Cardiac fibroblast (primary cell): ENCODE results near the gene POLR1A.
"Not testable (repeated sequence)": the region's sequence is repeated elsewhere in the genome, so short reads cannot be mapped to it uniquely, and the experiment has no call there.

Experiments
- DNase-seq, 2 donors: peaks; one replicate each; pipeline versions ENCODE4 v3.0.0 to v3.0.0-alpha.2; 2010; ENCODE audit warnings: low read depth in 2 of 2
- H3K4me3 ChIP-seq, 2 donors: replicated peaks in 1 of 2; 1 replicate in 1 of 2; 2 replicates in 1 of 2; pipeline ENCODE4 v1.5.1; 2011; ENCODE audit warnings: low read depth in 2 of 2, low read length in 2 of 2, mild to moderate bottlenecking in 2 of 2, moderate library complexity in 1 of 2
- TF ChIP-seq, protein P1 (sequence below): IDR thresholded peaks from one replicate; pipeline ENCODE4 v1.5.1; 2011; ENCODE audit warnings: low read depth, mild to moderate bottlenecking, low read length, inconsistent platforms

Gene POLR1A

GRCh38 chr2:85997017-85997970 is 108.4 kb downstream of the POLR1A start:
- H3K4me3 ChIP-seq = no peak overlapping the region
- DNase-seq = peak; percentile 10 to 83
- TF ChIP-seq, protein P1, sequence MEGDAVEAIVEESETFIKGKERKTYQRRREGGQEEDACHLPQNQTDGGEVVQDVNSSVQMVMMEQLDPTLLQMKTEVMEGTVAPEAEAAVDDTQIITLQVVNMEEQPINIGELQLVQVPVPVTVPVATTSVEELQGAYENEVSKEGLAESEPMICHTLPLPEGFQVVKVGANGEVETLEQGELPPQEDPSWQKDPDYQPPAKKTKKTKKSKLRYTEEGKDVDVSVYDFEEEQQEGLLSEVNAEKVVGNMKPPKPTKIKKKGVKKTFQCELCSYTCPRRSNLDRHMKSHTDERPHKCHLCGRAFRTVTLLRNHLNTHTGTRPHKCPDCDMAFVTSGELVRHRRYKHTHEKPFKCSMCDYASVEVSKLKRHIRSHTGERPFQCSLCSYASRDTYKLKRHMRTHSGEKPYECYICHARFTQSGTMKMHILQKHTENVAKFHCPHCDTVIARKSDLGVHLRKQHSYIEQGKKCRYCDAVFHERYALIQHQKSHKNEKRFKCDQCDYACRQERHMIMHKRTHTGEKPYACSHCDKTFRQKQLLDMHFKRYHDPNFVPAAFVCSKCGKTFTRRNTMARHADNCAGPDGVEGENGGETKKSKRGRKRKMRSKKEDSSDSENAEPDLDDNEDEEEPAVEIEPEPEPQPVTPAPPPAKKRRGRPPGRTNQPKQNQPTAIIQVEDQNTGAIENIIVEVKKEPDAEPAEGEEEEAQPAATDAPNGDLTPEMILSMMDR = no peak

- H3K4me3 ChIP-seq = no peak overlapping the region
- TF ChIP-seq, protein P1 = no peak
- peak in 1 of 2 donors; percentile 52 for DNase-seq
Observed at GRCh38 chr2:85996591-85996990, 109.1 kb downstream of the POLR1A start.

GRCh38 chr2:85995648-85996529 is 109.8 kb downstream of the POLR1A start:
- no peak for DNase-seq
- H3K4me3 ChIP-seq = no peak overlapping the region
- TF ChIP-seq, protein P1 = no peak

GRCh38 chr2:85994897-85995647 is 110.6 kb downstream of the POLR1A start:
- no peak for DNase-seq
- TF ChIP-seq, protein P1 = no peak
- H3K4me3 ChIP-seq = no peak overlapping the region

- H3K4me3 ChIP-seq = no peak overlapping the region
- TF ChIP-seq, protein P1 = no peak
Observed at GRCh38 chr2:85994421-85994777, 111.3 kb downstream of the POLR1A start.

GRCh38 chr2:85992611-85993010 is 113.1 kb downstream of the POLR1A start:
- H3K4me3 ChIP-seq = no peak overlapping the region
- DNase-seq = no peak
- TF ChIP-seq, protein P1 = no peak

More at GRCh38 chr2:85994421-85994777, 111.3 kb downstream of the POLR1A start:
- no peak for DNase-seq

GRCh38 chr2:85992053-85992452 is 113.6 kb downstream of the POLR1A start:
- DNase-seq, H3K4me3 ChIP-seq: not testable (repeated sequence)
